Omental fat pad (tissue), 4 donors: ENCODE data around the gene EIF2B2. TPM values are rescaled to one million over a fixed set of nuclear protein-coding genes. Genes with fewer than 3 reads are reported as not detected.

ENCODE experiments used
- ATAC-seq: fragments of 150-250 bp; one replicate; pipeline ENCODE4 v1.9.1; 2016; ENCODE audit warnings: mild to moderate bottlenecking, moderate library complexity; ENCODE audit not compliant: low FRiP score
- DNase-seq: peaks from one replicate; pipeline ENCODE4 v3.0.0-alpha.2; 2019; ENCODE audit warnings: low spot score
- CTCF ChIP-seq, 3 donors: fragments of 450-650 bp; IDR thresholded peaks; one replicate each; pipeline ENCODE4 v1.5.1; 2016 to 2017; ENCODE audit warnings: antibody characterized with exemption in 3 of 3, mild to moderate bottlenecking in 3 of 3, moderate library complexity in 2 of 3
- total RNA-seq, 4 donors: library from RNA; depleted of rRNA; stranded (reverse); fragments of >200 nt; gene quantifications; one replicate each; pipeline ENCODE4 v1.1.0, GENCODE V29; 2016

EIF2B2 gene
- total RNA-seq, 4 donors from 2014 or later, result 23.6 to 42.0 (median 35.2) TPM

GRCh38 chr14:74973905-74974363 is 28.8 kb upstream of the EIF2B2 start:
- no peak for ATAC-seq
- no peak for DNase-seq
- no peak for TF ChIP-seq CTCF (IDR thresholded peaks at IDR 0.05)

- ATAC-seq, result no peak
- no peak for DNase-seq
- no peak for TF ChIP-seq CTCF (IDR thresholded peaks at IDR 0.05)
Observed at GRCh38 chr14:74974364-74975058, 28.2 kb upstream of the EIF2B2 start.

GRCh38 chr14:74975059-74975810 is 27.5 kb upstream of the EIF2B2 start:
- ATAC-seq, result peak; percentile 41
- TF ChIP-seq CTCF (IDR thresholded peaks at IDR 0.05), result no peak
- DNase-seq, result peak; percentile 67

GRCh38 chr14:74976264-74977113 is 26.2 kb upstream of the EIF2B2 start:
- no peak for ATAC-seq
- DNase-seq, result no peak
- TF ChIP-seq CTCF (IDR thresholded peaks at IDR 0.05), result no peak

- TF ChIP-seq CTCF (IDR thresholded peaks at IDR 0.05), result no peak
- DNase-seq, result no peak
- no peak for ATAC-seq
Observed at GRCh38 chr14:74977164-74977900, 25.4 kb upstream of the EIF2B2 start.

- DNase-seq (no peak), ATAC-seq (peak; percentile 54)
- TF ChIP-seq CTCF (IDR thresholded peaks at IDR 0.05), result no peak
Observed at GRCh38 chr14:74977901-74978385, 24.8 kb upstream of the EIF2B2 start.
